ENCODE measurements around the gene MPP2.

GRCh38 chr17:43849116-43849515 is 58.2 kb downstream of the MPP2 start:
- TF ChIP-seq YY1 (IDR thresholded peaks at IDR 0.05) (no peak), MAX (IDR thresholded peaks at IDR 0.05) (no peak), TAF1 (conservative IDR thresholded peaks at IDR 0.05) (no peak), ZBTB33 (IDR thresholded peaks at IDR 0.05) (no peak), JUND (IDR thresholded peaks at IDR 0.05) (no peak)
- TF ChIP-seq, protein P1, sequence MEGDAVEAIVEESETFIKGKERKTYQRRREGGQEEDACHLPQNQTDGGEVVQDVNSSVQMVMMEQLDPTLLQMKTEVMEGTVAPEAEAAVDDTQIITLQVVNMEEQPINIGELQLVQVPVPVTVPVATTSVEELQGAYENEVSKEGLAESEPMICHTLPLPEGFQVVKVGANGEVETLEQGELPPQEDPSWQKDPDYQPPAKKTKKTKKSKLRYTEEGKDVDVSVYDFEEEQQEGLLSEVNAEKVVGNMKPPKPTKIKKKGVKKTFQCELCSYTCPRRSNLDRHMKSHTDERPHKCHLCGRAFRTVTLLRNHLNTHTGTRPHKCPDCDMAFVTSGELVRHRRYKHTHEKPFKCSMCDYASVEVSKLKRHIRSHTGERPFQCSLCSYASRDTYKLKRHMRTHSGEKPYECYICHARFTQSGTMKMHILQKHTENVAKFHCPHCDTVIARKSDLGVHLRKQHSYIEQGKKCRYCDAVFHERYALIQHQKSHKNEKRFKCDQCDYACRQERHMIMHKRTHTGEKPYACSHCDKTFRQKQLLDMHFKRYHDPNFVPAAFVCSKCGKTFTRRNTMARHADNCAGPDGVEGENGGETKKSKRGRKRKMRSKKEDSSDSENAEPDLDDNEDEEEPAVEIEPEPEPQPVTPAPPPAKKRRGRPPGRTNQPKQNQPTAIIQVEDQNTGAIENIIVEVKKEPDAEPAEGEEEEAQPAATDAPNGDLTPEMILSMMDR (IDR thresholded peaks at IDR 0.05; ENCODE audit: low read depth, low read length, missing input control): no peak
- TF ChIP-seq, protein P2, sequence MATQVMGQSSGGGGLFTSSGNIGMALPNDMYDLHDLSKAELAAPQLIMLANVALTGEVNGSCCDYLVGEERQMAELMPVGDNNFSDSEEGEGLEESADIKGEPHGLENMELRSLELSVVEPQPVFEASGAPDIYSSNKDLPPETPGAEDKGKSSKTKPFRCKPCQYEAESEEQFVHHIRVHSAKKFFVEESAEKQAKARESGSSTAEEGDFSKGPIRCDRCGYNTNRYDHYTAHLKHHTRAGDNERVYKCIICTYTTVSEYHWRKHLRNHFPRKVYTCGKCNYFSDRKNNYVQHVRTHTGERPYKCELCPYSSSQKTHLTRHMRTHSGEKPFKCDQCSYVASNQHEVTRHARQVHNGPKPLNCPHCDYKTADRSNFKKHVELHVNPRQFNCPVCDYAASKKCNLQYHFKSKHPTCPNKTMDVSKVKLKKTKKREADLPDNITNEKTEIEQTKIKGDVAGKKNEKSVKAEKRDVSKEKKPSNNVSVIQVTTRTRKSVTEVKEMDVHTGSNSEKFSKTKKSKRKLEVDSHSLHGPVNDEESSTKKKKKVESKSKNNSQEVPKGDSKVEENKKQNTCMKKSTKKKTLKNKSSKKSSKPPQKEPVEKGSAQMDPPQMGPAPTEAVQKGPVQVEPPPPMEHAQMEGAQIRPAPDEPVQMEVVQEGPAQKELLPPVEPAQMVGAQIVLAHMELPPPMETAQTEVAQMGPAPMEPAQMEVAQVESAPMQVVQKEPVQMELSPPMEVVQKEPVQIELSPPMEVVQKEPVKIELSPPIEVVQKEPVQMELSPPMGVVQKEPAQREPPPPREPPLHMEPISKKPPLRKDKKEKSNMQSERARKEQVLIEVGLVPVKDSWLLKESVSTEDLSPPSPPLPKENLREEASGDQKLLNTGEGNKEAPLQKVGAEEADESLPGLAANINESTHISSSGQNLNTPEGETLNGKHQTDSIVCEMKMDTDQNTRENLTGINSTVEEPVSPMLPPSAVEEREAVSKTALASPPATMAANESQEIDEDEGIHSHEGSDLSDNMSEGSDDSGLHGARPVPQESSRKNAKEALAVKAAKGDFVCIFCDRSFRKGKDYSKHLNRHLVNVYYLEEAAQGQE (IDR thresholded peaks at IDR 0.05): no peak

Measured in liver (tissue), 3 donors.